Nucleus accumbens (tissue), 56 donors: ENCODE measurements around the gene RAI1.

ENCODE experiments used
- DNase-seq, 56 donors: peaks; one replicate each; lab custom pipeline; 2025; lab: John Stamatoyannopoulos, UW

The RAI1 gene

DNA sequence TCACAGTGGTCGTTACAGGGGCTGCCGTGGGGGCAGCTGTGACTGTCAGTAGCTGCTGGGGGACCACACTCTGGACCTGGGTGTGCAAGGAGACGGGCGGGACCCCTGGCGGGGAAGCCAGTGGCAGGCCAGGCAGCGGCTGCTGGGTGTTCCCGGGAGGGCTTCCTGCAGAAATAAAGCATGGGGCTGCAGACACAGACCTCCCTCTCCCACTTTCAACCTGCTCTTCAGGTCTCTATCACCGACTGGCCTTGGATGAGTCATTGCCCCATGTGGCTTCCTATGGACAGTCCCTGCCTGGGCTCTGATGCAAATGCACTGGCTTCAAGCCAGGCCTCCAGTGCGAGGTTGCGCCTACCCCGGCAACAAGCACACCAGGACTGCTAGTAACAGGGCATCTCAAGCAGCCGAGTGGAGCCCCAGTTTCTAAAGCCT, 138.3 kb downstream of the RAI1 start:
- peak in 28 of 56 donors; percentile 15 to 85 (median 42) for DNase-seq

- no peak for DNase-seq
These were observed 138.8 kb downstream of the RAI1 start for GRCh38 chr17:17820046-17820445.

DNA sequence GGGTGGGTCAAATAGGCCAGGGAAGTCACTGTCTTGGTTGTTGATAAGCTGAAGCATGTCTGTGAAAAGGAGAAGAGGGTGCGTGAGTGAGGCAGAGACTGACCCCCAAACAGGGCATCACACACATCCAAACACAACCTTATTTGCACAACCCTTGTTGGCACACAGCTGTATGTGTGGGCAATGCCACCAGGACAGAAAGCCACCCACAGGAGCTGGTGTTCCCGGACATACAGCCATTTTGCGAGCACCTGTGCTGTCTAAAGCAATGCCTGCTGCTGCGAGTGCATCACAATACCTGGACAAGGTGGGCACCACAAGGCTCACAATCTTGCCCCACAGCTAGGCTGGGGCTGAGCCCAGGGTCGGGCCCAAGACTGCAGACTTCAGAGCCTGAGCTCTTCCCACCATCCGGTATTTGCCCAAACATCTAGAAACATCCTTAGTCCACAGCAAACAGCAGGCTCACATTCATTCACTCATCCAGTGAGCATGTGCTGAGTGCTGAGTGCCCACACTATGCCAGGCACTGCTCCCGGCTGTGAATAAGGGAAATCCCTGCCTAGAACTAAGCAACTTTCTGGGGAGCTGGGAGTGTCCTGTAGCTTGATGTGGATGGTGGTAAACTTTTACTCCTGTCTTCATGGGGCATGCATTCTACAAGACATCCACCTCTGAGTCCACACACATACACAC, 139.4 kb downstream of the RAI1 start:
- DNase-seq, result peak in 2 of 56 donors; percentile 21 to 27

DNA sequence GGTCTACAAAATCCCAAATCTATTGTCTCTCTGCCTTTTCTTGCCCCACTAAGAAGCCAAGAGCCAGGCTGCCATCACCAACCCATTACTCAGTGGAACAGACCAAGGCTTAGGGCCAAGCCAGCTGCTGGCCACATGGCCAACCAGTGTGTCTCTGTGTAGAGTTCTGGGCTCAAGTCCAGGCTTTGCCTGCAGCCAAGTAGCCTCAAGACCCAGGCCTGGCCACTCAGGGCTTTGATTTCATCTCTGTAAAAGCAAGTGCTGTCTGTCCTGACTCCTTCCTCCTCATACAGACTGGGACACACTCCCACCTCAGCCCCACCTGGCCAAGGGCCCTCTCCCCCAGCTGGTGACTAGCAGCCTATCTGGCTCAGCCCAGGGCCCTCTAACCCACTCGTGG, 140.9 kb downstream of the RAI1 start:
- DNase-seq, result peak in 54 of 56 donors; percentile 29 to 96 (median 85)

DNA sequence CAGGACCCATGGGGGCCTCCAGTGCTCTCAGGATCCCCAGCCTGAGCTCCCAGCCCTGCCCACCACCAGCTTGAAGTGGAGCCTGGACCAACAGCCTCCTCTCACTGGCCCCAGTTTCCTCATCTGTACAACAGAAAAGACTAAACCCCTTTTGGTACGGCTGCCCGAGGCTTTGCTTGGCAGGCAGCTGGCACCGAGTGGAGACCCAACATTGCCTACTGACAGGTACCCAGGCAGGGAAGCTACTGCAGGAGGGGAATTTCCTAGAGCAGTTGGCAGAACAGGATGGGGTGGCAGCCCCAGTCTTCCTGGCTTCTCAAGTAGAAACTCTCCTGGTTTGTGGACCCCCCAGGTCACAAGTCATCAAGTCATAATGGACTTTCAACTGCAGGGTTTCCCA, 141.4 kb downstream of the RAI1 start:
- DNase-seq, result peak in 2 of 56 donors; percentile 54 to 62

DNA sequence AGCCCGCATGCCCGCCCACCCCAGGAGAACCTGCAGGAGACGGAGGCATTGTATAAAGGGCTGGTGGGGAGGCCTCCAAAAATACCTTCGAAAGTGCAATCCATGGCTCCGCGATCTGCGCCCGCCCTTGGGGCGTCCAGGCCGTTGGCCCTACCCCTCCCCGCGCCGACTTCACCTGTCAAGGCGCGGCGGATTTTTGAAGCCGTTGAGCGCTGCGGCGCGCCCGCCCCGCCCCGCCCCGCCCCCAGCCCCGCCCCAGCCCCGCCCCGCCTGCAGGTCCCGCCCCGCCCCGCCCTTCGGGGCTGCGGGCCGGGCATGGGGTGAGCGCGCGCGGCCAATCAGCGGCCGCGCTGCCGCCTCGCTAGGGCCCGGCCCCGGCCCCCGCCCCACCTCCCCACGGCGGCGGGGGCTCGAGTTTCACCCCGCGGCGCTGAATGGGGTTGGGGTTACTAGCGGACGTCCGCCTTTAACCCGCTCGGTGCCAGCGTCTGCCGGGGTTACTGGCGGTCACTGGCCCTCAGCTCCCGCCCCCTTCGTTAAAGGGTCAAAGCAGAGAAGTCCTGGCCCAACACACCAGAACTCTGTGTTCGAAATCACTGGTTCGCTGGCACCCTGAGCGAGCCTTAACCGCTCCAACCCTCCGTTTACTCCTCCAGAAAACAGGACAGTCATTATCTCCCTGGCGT, 142.3 kb downstream of the RAI1 start:
- peak; percentile 33 to 93 (median 82) for DNase-seq

GRCh38 chr17:17824119-17824782, 143.0 kb downstream of the RAI1 start:
- DNase-seq, result peak in 15 of 56 donors; percentile 26 to 71 (median 55)

DNA sequence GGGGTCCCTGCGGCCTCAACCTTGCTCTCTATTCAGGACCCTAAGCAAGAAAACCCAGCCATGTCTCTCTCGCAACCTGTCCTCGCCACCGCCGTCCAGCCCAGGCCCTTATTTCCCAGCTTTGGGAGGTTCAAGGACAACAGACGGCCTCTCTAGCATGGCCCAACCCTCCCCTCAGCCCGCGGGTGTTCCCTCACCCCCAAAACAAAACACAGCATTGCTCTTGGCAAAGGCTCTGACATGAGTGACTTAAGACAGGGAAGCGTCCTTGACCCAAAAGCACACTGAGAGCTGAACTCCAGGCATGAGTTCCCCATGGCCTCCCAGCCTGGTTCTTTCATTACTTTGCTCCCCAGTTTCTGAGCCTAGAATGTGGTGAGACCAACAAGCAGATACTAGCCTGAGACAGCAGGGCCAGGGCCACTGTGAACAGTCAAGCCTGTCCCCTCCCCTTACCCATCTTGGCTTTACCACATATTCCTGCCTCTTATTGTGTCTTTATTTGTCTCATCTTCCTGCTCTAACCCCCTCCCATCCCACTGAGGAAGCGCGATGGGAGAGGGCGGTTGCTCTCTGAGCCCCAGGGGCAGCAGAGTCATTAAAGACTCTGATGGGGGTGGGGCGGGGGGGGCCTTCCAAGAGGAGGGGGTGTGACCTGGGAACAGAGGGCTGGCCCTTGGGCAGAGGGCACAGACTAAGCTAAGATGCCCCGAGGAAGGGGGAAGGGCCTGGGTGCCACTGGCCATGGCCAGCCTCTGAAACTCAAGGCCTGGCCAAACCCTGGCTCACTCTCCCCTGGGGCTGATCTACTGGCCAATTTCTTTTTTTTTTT, 143.7 kb downstream of the RAI1 start:
- peak in 5 of 56 donors; percentile 26 to 50 (median 35) for DNase-seq

DNA sequence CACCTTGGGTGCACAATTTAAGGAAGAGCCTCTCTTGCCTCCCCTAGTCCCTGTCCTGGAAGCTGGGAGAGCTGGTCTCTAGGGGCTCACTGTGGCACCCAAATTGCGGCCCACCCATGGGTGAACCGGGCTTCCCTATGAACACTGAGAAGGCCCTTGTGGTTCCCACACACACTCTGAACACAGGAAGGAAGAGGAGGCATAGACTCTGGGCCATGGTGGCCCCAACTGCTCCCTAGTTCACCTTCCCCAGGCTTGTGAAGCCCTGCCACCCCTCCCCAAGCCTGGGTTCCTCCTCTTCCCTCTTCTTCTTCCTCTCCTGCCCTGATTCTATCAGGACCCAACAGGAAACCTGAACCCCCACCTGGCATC, 145.1 kb downstream of the RAI1 start:
- DNase-seq, result no peak

GRCh38 chr17:17826942-17827785, 145.9 kb downstream of the RAI1 start:
- DNase-seq, result no peak

DNA sequence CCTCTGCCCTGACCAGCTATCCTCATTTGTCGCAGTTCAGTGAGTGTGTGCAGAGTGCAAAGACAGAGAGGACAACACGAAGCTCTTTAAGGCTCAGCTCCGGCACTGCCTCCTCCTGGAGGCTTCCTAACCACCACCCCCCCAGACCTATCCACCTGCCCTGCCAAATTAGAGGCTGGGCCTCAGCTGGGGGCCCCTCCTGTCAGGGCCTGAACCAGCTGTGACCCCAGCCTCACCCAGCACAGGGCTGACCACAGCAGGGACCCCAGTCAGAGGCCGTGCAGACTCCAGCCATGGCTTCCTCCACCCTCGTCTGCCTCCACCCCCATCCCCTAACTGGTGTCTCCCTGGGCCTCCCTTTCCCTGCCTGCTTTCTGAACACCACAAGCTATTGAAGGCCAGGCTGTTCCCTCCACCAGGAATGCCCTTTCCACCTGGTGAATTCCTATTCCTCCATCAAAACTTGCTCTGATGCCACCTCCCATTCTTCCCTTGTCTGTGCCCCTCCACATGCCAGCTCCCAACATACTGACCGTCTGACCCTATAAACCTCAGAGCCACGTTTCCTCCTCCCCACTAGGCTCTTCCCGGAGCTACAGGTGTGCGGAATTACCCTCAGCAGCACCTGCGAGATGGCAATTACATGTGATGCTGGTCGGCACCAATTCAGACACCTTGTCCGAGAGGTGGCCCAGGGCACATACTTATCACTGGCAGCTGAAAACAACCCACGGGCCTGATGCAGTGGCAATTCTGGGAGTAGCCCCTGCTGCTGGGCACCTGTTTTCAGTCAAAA, 146.8 kb downstream of the RAI1 start:
- DNase-seq, result no peak

GRCh38 chr17:17830269-17830567, 149.0 kb downstream of the RAI1 start:
- DNase-seq, result no peak

DNA sequence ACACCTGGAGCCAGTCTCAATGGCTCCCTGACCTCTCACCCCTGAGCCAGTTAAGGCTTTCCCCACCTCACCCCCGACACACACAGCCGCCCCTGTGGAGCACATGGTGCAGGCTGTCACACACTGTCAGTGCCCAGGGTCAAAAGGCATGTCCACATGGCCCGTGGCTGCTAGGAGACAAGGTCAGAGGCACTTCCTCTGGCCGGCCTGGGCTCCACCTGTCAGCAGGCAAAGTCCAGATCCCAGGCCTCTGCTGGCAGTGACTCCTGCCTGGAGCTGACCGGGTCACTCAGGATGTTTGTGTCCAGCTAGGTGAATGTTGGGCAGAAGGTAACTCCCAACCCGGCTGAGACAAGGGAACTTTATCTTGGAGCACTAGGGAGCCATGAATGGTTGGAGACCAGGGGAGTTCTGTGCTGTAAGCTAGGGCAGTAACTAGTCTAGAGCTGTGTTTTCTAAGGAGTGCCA, 149.5 kb downstream of the RAI1 start:
- DNase-seq, result no peak

DNA sequence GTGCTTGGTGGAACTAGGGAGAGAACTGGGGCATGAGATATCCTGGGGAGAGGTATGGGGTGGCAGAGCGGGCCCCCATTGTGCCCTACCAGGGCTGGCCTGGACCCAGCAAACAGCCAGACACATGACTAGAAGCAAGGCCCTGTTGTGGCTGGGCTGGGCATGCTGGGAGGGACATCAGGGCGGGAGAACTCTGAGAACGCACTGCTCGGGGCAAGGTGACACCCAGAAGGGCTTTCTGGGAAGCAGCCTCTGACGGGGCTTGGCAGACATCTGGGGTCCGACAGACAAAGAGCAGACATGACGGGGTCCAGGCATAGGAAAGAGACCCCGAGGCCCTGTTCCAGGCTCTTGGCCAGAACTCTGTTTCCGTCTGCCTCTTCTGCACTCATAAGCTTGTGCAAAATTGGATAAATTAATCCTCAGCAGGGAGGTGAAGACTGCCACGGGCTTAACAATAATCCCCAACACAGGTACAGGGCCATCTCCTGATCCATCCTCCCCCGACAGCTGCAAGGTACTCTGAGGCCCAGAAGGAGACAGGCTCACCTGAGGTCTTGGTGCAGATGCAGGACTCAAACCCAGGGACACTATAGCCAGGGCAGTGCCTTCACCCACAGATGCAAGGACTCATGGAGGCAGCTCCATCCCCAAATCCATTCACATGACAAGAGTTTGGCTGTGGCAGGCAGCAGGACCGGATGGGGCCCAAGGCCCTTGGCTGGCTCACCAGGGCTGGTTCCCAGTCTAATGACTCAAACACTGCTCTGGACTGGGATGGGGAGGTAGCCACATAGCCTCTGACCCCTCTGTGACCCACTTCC, 150.2 kb downstream of the RAI1 start:
- DNase-seq, result peak in 24 of 56 donors; percentile 17 to 73 (median 46)

DNA sequence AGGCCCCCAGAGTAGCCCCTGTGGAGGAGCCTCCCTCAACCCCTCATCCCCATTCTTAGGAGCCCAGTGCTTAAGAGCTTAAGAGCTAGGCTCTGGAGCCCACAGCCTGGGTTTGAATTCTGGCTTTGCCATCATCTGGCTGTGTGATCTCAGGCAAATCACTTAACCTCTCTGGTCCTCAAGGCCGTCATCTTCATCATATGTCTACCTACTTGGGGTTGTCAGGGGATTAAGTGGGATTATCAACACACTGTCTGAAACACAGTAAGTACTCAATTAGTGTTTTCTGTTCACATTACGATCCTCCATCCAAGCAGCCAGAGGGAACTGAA, 150.7 kb downstream of the RAI1 start:
- no peak for DNase-seq

- DNase-seq, result no peak
These were observed 152.6 kb downstream of the RAI1 start for GRCh38 chr17:17833658-17834357.

DNA sequence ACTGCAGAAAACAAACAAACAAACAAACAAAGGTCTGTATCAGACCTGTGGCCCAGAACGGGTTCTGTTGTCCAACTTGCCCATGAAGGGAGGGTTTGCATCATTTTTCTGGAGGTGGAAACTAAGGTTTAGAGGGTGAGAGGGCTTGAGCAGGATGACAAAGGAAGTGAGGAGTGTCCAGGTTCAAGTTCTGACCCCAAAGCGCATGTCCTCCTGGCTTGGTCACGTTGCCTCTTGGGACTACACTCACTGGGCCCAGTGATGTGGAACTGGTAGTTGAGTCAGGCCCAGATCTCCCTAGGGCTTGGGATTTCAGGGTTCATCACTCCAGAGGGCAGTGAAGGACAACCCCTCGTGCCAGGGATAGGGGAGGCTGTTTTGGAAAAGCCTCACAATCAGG, 153.7 kb downstream of the RAI1 start:
- no peak for DNase-seq
